H9 (cell line): ENCODE data around the gene PTPRN2. TPM values are rescaled to one million over a fixed set of nuclear protein-coding genes. Genes with fewer than 3 reads are reported as not detected.

Experiments
- DNase-seq: peaks from one replicate; pipeline ENCODE4 v3.0.0-alpha.2; 2017
- H2AFZ ChIP-seq: one replicate; pipeline ENCODE4 v1.6.1; 2013; ENCODE audit warnings: mild to moderate bottlenecking, low read length, control low read depth, moderate library complexity
- H2AK5ac ChIP-seq: 2 replicates; pipeline ENCODE4 v1.6.1; 2013; ENCODE audit warnings: low read length, control low read depth, mixed read lengths; ENCODE audit not compliant: insufficient read length
- H2BK120ac ChIP-seq: one replicate; pipeline ENCODE4 v1.6.1; 2013; ENCODE audit warnings: low read depth, mild to moderate bottlenecking, low read length, control low read depth, inconsistent platforms; ENCODE audit not compliant: poor library complexity, severe bottlenecking
- H2BK12ac ChIP-seq: 2 replicates; pipeline ENCODE4 v1.6.1; 2013; ENCODE audit warnings: low read length, control low read depth, mixed read lengths, low read depth; ENCODE audit not compliant: insufficient read length
- H2BK15ac ChIP-seq: 2 replicates; pipeline ENCODE4 v1.6.1; 2013; ENCODE audit warnings: low read depth, low read length, control low read depth
- H2BK20ac ChIP-seq: one replicate; pipeline ENCODE4 v1.6.1; 2013; ENCODE audit warnings: low read depth, mild to moderate bottlenecking, low read length, control low read depth, inconsistent platforms; ENCODE audit not compliant: poor library complexity, severe bottlenecking
- H2BK5ac ChIP-seq: 2 replicates; pipeline ENCODE4 v1.6.1; 2013; ENCODE audit warnings: low read length, control low read depth, mixed read lengths; ENCODE audit not compliant: insufficient read length
- H3K14ac ChIP-seq: 2 replicates; pipeline ENCODE4 v1.6.1; 2013; ENCODE audit warnings: low read length, control low read depth; ENCODE audit not compliant: insufficient read depth
- H3K18ac ChIP-seq: 2 replicates; pipeline ENCODE4 v1.6.1; 2013; ENCODE audit warnings: low read depth, mild to moderate bottlenecking, mixed read lengths, low read length, control low read depth; ENCODE audit not compliant: insufficient read length
- H3K23ac ChIP-seq: 2 replicates; pipeline ENCODE4 v1.6.1; 2013; ENCODE audit warnings: low read length, control low read depth, mixed read lengths, low read depth; ENCODE audit not compliant: insufficient read length
- H3K23me2 ChIP-seq: 2 replicates; pipeline ENCODE4 v1.6.1; 2013; ENCODE audit warnings: low read depth, mild to moderate bottlenecking, mixed read lengths, low read length, control low read depth; ENCODE audit not compliant: insufficient read length, poor library complexity, severe bottlenecking
- H3K27ac ChIP-seq: 2 replicates; pipeline ENCODE4 v1.5.1; 2013; ENCODE audit warnings: low read length, control low read depth, mixed read lengths, low read depth; ENCODE audit not compliant: insufficient read length
- H3K27me3 ChIP-seq: 2 replicates; pipeline ENCODE4 v1.6.1; 2013; ENCODE audit warnings: low read length, control low read depth, inconsistent platforms; ENCODE audit not compliant: insufficient read depth
- H3K4ac ChIP-seq: 2 replicates; pipeline ENCODE4 v1.6.1; 2013; ENCODE audit warnings: low read depth, mild to moderate bottlenecking, control low read depth, inconsistent platforms, low read length, moderate library complexity
- H3K4me1 ChIP-seq: 2 replicates; pipeline ENCODE4 v1.6.1; 2013; ENCODE audit warnings: low read length, control low read depth, inconsistent platforms; ENCODE audit not compliant: insufficient read depth
- H3K4me2 ChIP-seq: 2 replicates; pipeline ENCODE4 v1.6.1; 2013; ENCODE audit warnings: low read length, control low read depth, mixed read lengths; ENCODE audit not compliant: insufficient read length, insufficient read depth
- H3K56ac ChIP-seq: 2 replicates; pipeline ENCODE4 v1.6.1; 2013; ENCODE audit warnings: low read depth, mild to moderate bottlenecking, mixed read lengths, low read length, control low read depth; ENCODE audit not compliant: insufficient read length
- H3K79me1 ChIP-seq: 2 replicates; pipeline ENCODE4 v1.6.1; 2013; ENCODE audit warnings: low read depth, mild to moderate bottlenecking, moderate library complexity, low read length, control low read depth, inconsistent platforms; ENCODE audit not compliant: insufficient read depth, poor library complexity, severe bottlenecking
- H3K79me2 ChIP-seq: 2 replicates; pipeline ENCODE4 v1.6.1; 2013; ENCODE audit warnings: low read length, control low read depth, inconsistent platforms; ENCODE audit not compliant: insufficient read depth
- H3K9ac ChIP-seq: 2 replicates; pipeline ENCODE4 v1.6.1; 2013; ENCODE audit warnings: low read length, control low read depth, mixed read lengths; ENCODE audit not compliant: insufficient read length; ENCODE audit errors: extremely low read depth
- H3K9me3 ChIP-seq: one replicate; pipeline ENCODE4 v1.6.1; 2013; ENCODE audit warnings: low read depth, low read length, inconsistent platforms; ENCODE audit not compliant: control insufficient read depth
- H3T11ph ChIP-seq: one replicate; pipeline ENCODE4 v1.6.1; 2013; ENCODE audit warnings: mild to moderate bottlenecking, low read length, control low read depth, inconsistent platforms
- H4K20me1 ChIP-seq: one replicate; pipeline ENCODE4 v1.6.1; 2013; ENCODE audit not compliant: control insufficient read depth, insufficient read length, insufficient read depth
- H4K5ac ChIP-seq: 2 replicates; pipeline ENCODE4 v1.6.1; 2013; ENCODE audit warnings: low read depth, mild to moderate bottlenecking, mixed read lengths, low read length, control low read depth; ENCODE audit not compliant: insufficient read length
- H4K8ac ChIP-seq: replicated peaks from 2 replicates; pipeline ENCODE4 v1.6.1; 2013; ENCODE audit warnings: low read length, control low read depth, mixed read lengths, low read depth; ENCODE audit not compliant: insufficient read length
- H4K91ac ChIP-seq: 2 replicates; pipeline ENCODE4 v1.6.1; 2013; ENCODE audit warnings: low read depth, mild to moderate bottlenecking, moderate library complexity, mixed read lengths, low read length, control low read depth; ENCODE audit not compliant: insufficient read length
- H3K27ac Mint-ChIP-seq, 3 experiments: 2 replicates in 2 of 3; 3 replicates in 1 of 3; pipeline ENCODE4 v1.8.0; 2020 to 2021; ENCODE audit warnings: mixed read lengths in 3 of 3, mild to moderate bottlenecking in 1 of 3, moderate library complexity in 1 of 3
- H3K27me3 Mint-ChIP-seq: 2 replicates; pipeline ENCODE4 v1.8.0; 2021; ENCODE audit warnings: low read depth, mild to moderate bottlenecking, moderate library complexity, mixed read lengths
- H3K36me3 Mint-ChIP-seq, 3 experiments: 2 replicates in 2 of 3; 3 replicates in 1 of 3; pipeline ENCODE4 v1.8.0; 2020 to 2021; ENCODE audit warnings: low read depth in 3 of 3, mixed read lengths in 3 of 3; ENCODE audit not compliant: insufficient read depth in 1 of 3
- H3K4me1 Mint-ChIP-seq, 2 experiments: 2 replicates each; pipeline ENCODE4 v1.8.0; 2020; ENCODE audit warnings: mixed read lengths in 2 of 2
- H3K4me3 Mint-ChIP-seq, 2 experiments: 2 replicates in 1 of 2; 3 replicates in 1 of 2; pipeline ENCODE4 v1.8.0; 2020 to 2021; ENCODE audit warnings: mild to moderate bottlenecking in 2 of 2, mixed read lengths in 2 of 2, moderate library complexity in 1 of 2
- H3K9me3 Mint-ChIP-seq, 2 experiments: 2 replicates in 1 of 2; 3 replicates in 1 of 2; pipeline ENCODE4 v1.8.0; 2020; ENCODE audit warnings: mild to moderate bottlenecking in 2 of 2, mixed read lengths in 2 of 2, moderate library complexity in 1 of 2
- WGBS: extraction: QIAGEN DNeasy Blood & Tissue Kit; methylation state at CpG from one replicate; pipeline ENCODE4 v1.1.7; 2013; ENCODE audit warnings: missing lambda C conversion rate, low lambda C conversion rate, mixed read lengths; ENCODE audit not compliant: insufficient read length; ENCODE audit errors: extremely low coverage; 5-methylcytosine and 5-hydroxymethylcytosine counted together
- total RNA-seq: library from RNA; stranded (reverse); gene quantifications from 2 replicates; pipeline ENCODE4 v1.2.1, GENCODE V29; 2021
- TF ChIP-seq, protein P1 (sequence below): fragments of 200-600 bp; sonication (generic); conservative IDR thresholded peaks from 3 replicates; pipeline ENCODE4 v1.8.0; 2021; ENCODE audit warnings: antibody characterized with exemption, mild to moderate bottlenecking

The PTPRN2 gene
- total RNA-seq, 1 experiment from 2014 or later: 5.2 TPM

DNA sequence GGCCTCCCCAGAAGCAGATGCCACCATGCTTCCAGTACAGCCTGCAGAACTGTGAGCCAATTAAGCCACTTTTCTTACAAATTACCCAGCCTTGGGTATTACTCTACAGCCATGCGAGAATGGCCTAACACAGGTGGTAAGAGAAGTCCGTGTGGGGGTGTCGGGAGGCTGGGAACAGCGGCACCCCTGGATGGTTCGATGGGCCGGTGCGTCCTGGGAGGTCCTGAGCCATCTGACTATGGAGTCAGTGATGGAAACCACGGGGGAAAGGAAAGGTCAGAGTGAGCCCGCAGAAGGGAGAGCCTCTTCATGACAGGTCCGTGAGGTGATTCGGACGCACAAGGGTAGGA is 2.5 kb upstream of the PTPRN2 start:
- Histone ChIP-seq H2BK15ac (no peak overlapping the region), H3K23ac (no peak overlapping the region), H2BK5ac (no peak overlapping the region), H3K4me1 (no peaks in the 10 kb centered on the region), H4K8ac (no peak overlapping the region), H3K27ac (no peak overlapping the region), H3K14ac (no peak overlapping the region), H3K4me2 (no peak overlapping the region), H4K20me1 (no peaks in the 10 kb centered on the region), H3K23me2 (peaks cover 3% of the 10 kb centered on the region), H4K91ac (no peak overlapping the region), H2AFZ (no peak overlapping the region), H2BK120ac (no peak overlapping the region), H2BK20ac (no peak overlapping the region), H3K27me3 (peaks cover 45% of the 10 kb centered on the region; the same call in 1 of the 2 replicates), H3K4ac (no peak overlapping the region), H3K18ac (no peak overlapping the region), H3T11ph (no peak overlapping the region), H3K56ac (no peak overlapping the region), H3K79me1 (no peaks in the 10 kb centered on the region), H4K5ac (no peak overlapping the region), H3K9ac (no peak overlapping the region), H3K79me2 (no peaks in the 10 kb centered on the region), H3K9me3 (no peaks in the 10 kb centered on the region), H2BK12ac (no peak overlapping the region), H2AK5ac (no peak overlapping the region)
- H3K9me3 Mint-ChIP-seq: peaks cover 0 to 4% of the 10 kb centered on the region in 2 experiments; a peak in 3 of 5 replicates
- peaks cover 15% of the 10 kb centered on the region for H3K27me3 Mint-ChIP-seq
- no peak for DNase-seq
- no peaks in the 10 kb centered on the region; a peak in 1 of 7 replicates for H3K36me3 Mint-ChIP-seq
- peaks cover 11 to 21% of the 10 kb centered on the region in 2 experiments for H3K4me1 Mint-ChIP-seq
- TF ChIP-seq, protein P1, sequence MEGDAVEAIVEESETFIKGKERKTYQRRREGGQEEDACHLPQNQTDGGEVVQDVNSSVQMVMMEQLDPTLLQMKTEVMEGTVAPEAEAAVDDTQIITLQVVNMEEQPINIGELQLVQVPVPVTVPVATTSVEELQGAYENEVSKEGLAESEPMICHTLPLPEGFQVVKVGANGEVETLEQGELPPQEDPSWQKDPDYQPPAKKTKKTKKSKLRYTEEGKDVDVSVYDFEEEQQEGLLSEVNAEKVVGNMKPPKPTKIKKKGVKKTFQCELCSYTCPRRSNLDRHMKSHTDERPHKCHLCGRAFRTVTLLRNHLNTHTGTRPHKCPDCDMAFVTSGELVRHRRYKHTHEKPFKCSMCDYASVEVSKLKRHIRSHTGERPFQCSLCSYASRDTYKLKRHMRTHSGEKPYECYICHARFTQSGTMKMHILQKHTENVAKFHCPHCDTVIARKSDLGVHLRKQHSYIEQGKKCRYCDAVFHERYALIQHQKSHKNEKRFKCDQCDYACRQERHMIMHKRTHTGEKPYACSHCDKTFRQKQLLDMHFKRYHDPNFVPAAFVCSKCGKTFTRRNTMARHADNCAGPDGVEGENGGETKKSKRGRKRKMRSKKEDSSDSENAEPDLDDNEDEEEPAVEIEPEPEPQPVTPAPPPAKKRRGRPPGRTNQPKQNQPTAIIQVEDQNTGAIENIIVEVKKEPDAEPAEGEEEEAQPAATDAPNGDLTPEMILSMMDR: no peak
- WGBS: no CpG with 5 or more reads among the region's 12 CpGs
- H3K27ac Mint-ChIP-seq: no peak overlapping the region; a peak in 1 of 7 replicates
- H3K4me3 Mint-ChIP-seq: no peak overlapping the region
